SW480 (cell line): ENCODE results near the gene FHIT.
A peak's percentile ranks its signal among the peaks of the same experiment; 100 is the strongest.
"Not testable (repeated sequence)": the region's sequence is repeated elsewhere in the genome, so short reads cannot be mapped to it uniquely, and the experiment has no call there.

Experiments
- DNase-seq: peaks from one replicate; pipeline ENCODE4 v3.0.0-alpha.2; 2016; ENCODE audit warnings: low spot score

The FHIT gene

DNA sequence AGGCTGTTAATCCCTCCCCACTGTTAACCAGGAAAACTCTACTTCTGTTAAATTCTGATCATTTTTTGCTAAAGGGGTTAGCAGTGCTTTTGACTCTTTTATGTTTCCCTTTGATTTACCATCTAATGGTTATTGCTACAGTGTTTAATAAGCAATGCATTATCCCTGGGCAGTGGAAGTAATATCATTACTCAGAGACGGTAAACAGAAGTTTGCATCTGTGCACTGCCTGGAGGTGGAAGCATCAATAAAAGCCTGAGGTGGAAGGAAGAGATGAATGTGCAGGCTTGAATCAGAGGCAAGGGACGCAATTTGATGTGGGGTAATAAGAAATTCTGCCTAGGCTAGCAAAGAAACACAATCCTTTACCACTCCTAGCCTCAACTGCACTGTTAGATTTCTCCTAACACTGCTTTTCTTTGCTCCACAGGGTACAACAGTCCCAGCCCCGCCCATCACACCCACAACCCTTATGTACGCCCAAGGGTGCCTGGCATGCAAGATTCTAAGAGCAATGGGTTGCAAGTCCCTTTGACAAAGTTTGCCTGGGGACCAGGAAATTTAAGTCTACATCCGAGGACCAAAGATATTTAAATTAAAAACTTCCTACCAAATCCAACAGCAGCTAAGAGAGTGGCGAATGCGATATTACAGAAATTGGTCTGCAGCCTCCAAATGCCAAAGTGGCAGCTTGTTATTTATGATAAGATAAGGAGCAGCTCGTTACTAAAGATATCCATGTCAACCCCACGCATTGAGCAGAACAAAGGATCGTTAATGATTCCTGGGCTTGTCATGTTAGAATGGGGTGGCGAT is 261.4 kb downstream of the FHIT start:
- DNase-seq = no peak

DNA sequence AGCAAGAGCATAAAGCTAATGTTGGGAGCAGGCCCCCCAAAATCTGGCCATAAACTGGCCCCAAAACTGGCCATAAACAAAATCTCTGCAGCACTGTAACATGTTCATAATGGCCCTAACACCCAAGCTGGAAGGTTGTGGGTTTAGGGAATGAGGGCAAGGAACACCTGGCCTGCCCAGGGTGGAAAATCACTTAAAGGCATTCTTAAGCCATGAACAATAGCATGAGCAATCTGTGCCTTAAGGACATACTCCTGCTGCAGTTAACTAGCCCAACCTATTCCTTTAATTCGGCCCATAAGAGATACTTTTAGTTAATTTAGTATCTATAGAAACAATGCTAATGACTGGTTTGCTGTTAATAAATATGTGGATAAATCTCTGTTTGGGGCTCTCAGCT is 264.1 kb downstream of the FHIT start:
- DNase-seq = not testable (repeated sequence)

DNA sequence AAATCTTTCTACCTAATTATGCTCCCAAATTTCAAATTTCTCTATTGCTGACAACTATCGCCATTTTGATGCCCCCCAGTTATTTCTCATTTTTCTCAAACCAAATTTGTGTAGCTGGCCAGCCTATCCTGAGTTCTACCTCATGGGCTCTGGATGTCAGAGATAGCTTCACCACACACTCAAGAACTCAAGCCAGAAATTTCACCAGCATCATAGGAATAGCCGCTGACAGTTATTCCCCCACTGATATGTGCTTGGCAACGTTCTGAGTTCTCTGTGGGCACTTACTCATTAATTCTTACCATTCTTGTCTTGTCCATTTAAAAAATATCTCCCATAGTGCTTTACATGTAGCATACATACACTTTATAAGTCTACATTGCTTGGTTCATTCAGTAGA is 264.7 kb downstream of the FHIT start:
- no peak for DNase-seq

DNA sequence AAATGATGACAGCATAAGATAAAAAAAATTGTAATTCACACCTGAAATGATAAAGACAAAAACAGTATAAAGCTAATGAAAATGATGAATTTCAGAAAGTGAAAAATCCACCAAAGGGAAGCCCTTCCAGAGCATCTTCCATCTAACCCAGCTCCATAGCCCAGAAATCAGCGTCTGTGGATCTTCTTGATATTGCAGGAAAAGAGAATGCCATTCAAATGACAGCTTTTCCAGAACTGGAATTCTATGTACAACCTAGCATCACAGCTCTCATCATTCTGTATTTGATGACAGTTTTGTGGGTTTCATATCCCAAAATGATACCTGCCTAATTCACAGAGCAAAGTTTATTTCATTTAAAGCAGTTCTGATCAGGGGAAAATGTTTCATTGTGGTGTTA is 267.3 kb downstream of the FHIT start:
- no peak for DNase-seq

DNA sequence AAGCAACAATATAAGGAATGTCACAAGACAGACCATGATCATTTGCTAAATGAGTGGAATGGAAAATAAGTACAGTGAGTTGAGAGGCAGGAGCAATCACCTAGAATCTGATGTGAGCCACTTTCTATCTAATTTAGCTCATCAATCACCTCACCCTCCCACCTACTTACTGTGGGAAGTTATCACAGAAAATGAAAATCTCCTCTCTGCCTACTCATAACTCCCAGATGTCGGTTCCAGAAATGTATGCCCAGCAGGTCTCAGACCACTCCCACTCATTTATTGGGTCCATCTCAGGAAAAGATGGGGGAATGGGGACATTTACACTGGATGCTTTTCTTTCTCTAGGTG is 270.9 kb downstream of the FHIT start:
- DNase-seq = no peak

DNA sequence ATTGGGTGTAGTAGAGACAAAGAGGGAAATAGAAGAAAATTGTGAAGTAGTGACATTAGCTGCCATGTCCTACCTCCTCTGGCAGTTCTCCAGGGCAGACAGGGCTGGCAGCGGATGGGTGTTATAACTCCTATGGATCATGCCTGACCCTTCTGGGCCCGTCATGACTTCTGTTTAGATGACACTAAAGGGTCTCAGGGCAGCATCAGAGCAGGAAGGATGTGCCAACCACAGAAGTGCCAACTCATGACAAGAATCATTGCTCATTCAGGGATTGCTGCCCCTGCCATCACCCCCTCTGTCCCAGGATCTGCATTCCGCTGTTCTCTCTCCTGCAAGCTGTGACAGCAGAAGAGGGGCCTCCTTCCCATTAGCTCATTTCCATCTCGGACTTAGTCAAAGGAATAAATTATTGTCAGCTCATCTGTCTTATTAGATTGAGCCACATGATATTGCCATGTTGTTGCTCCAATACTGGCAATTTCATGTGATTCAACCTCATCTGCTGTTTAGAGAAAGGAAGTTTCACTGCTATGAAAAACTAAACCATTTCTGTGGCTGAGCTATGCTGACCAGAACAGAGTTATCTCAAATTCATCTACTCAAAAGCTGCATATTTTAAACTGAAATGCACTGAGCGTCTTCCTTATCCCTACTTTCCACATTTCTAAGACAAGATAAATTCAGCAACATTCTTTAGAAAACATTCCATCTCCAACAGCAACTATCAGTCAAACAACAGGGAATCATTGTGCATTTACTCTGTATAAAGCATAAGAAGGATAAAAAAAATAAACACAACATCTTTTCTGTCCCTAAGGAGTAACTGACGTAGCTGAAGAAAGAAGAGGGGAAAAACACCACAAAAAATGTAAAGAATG is 271.6 kb downstream of the FHIT start:
- DNase-seq = no peak

DNA sequence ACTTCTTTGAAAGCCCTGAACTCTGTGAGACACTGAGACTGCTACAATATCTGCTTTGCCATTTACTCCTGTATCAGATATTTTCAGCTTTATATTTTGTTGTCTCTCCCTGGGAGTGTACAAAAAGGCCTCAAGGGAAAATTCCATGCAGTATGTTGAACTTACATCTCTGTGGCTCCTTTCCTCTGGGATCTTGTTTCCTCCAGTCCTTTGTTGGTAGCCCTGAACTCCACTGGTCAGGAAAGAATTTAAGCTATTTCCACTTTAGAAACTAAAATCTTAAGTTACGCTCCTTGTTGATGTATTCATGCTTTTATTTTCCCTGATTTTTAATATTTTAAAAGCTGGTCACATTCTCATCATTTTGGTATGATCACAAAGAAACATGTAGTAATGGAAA is 277.9 kb downstream of the FHIT start:
- DNase-seq = no peak

DNA sequence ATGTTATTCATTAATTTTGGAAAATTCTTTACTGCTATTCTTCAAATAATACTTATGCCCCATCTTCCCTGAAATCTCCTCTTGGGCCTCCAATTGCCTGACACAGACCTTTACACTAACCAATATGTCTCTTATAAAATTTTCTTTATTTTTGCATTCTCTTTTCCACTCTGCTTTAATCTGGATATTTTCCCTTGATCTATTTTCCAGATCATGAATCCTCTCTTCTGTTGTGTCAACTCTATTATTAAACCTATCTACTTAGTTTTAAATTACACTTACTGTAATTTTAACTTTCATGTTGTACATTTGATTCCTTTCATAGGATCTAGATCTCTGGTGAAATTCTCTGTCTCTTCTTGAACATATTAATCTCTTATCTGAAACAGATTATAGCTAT is 278.7 kb downstream of the FHIT start:
- DNase-seq = no peak

DNA sequence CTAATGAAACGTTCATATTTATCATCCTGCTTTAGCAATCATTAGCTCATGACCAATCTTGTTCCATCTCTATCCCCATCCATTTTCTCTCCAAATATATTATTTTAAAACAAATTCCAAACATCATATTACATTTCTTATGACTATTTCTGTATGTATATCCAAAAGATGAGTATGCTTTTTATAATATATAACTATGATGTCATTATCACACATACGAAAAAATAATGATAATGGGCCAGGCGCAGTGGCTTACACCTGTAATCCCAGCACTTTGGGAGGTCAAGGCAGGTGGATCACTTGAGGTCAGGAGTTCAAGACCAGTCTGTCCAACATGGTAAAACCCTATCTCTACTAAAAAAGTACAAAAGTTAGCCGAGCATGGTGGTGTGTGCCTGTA is 280.4 kb downstream of the FHIT start:
- no peak for DNase-seq

DNA sequence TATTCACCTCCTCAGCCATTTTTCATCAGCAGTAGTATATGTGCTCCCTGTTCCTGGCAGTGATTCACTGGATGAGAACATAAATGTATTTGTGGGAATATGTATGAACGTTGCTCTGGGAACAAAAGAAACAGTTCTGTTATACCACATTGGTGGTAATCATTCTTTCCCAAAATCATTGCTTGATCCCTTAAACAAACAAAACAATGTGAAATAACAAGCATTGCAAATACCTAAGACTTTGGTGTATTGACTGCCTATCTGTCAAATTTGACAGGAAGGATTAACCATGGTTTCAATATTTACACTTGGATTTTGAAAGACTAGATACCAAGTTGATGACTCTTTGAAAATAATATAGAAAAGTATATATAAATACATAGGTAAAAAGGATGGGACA is 284.1 kb downstream of the FHIT start:
- DNase-seq = no peak

DNA sequence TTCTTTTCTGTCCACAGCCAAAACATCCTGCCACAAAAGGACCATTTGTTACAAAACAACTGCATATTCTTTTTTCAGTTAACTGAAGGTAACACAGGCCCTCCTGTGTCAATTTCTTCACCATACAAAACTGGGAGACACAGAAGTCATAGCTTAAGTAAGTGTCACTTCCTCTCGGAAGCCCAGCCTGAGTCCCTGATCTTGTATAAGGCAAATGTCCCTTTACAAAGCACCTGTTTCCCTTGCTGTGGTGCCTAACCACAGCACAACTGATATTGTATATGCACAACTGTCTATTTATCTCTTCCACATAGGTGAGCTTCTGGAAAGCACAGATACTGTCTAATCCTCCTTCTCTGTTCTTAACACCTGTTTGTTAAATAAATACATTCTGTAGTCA is 293.7 kb downstream of the FHIT start:
- DNase-seq = no peak

DNA sequence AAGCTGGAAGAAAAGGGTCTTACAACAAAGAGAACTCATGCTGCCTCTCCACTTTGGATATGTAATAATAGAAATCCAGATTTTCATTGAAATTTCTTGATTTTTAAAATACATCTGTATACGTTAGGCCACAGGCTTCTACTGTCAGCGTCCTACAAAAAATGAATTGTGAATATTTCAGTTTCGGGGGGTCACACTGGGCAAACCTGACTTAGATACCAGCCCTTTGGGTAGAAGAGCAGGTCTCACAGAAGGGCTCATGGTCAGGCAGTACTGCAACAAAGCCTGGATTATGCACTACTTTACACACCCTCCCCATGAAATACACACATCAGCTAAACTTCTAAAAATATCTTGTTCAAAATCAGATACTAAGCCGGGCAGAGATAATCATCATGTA is 294.5 kb downstream of the FHIT start:
- DNase-seq = no peak

DNA sequence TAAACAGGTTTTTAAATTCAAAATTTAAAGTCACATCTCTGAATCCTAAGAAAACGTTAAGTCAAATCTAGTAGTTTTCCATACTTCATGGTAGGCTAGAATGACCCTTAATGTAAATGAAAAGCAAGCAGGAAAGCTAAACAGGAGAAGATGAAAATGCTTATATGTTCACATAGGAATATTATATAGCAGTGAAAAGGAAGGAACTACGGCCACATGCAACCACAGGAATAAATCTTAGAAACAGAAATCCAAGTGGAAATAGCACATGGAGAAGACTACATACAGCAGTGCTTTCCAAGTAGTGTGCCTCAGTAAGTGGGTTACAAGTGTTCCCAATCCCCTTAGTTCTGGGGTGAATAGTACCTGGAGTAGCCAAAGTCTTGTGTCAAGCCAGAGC is 296.2 kb downstream of the FHIT start:
- DNase-seq = no peak

DNA sequence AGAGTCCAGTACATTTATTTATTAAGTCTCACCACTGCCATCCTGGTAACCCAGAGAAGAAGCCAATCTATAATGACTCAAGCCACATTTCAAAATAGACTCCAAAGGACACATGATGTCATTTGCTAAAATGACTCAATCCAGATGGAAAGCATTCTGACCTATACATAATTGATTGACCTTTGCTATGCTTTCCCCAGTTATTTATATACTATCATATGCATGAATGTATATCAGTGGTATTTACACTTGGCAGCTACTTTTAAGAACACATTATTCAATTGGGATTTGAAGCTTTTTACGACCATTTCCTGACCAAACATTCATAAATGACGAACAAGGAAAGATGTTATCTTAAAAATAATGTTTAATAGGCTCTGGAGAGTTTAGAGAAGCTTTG is 297.2 kb downstream of the FHIT start:
- no peak for DNase-seq

DNA sequence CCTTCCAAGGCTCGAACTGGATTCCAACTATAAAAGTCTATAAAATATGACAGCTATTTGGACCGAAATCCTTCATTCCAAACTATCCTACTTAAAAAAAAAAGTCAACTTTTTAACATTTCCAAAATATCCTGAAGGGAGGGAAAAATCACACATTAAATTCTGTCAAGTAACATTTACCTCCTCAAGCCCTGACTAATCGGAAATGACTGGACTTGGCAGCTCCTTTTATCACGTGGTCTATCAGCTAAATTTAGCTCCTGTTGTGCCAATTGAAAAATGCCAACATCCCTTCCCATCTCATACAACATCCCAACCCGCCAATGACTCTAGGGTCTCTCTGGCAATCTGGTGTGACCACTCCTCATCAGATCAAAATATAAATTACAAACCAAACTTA is 297.9 kb downstream of the FHIT start:
- no peak for DNase-seq

DNA sequence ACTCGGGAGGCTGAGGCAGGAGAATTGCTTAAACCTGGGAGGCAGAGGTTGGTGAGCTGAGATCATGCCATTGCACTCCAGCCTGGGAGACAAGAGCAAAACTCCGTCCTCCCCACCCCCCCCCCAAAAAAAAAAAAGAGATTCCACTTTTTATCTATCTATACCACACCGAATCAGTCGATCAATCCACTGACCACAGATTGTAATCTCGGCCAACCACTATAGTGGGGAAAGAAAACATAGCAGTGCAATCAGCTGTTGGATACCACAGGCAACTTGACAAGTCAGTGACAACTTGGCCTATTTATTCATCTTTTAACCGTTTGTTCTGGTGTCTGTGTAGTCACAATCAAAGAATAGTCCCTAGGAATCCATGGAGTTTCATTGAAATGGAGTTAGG is 299.2 kb downstream of the FHIT start:
- no peak for DNase-seq

DNA sequence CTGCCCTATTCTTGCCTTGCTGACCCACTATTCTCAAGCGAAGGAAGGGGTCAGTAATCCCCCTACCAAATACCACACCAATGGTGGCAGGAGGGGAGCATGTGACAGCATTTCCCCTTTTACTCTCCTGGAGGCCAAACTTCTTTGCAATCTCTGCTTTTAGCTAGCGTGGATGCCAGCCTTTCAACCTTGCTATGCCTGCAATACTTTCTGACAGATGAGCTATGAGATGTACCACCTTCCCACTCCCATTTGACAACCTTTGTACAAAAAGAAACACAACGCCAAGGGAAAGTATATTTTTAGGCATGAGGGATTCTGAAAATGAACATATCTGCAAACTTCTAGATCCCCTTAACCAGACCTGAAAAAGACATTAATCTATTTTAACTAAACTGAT is 302.1 kb downstream of the FHIT start:
- DNase-seq = no peak

DNA sequence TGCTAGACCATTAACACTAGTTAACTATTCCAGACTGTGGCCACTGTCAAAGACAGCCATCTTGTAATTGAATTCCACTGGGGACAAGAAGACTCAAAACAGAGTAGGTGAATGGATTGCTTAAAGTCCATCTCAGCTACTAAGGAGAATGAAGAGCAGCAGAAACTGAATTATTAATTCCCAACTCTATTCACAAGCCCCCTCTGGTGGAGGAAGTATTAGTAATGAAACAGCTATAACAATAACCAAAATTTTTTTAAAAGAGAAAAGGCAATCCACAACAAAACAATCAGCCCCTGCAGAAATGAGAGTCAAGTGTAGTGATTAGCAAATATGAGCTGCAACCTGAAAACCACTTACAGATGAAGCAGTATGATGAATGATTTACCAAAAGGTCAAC is 302.8 kb downstream of the FHIT start:
- DNase-seq = peak; percentile 11

DNA sequence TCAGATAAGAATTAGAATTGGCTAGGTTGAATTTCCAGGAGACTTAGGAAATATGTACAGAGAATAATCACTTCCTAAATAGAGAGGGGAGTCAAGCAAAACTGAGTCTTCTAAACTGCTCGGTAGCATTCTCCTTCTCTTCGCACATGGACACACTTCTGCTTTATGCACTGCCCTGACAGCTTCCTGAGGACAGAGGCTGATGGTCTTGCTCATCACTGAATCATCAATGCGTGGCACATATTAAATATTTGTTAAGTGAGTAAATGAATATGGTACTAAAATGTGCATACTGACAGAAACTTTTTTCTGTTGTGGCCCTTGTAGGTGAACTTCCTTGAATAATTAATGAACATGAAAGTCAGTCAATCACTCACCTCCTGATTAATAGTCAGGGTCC is 315.5 kb downstream of the FHIT start:
- DNase-seq = peak; percentile 3

DNA sequence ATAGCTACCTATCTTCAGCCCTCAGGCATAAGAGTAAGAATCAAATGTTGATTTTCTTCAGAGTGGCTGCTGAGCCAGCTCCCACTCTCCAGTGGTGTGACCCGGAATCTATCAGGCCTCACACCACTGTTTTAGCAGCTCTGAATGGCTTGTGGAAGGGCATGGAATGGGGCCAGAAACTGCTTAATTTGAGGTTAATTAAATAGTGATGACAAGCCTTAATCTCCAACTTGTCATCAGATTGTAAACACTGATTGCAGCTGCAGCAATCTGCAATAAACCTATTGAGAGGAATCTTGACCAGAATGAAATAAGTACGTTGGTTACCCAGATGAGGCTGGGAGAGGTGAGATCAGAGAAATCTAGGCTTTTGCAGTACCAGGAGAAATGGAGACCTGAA is 317.4 kb downstream of the FHIT start:
- no peak for DNase-seq

DNA sequence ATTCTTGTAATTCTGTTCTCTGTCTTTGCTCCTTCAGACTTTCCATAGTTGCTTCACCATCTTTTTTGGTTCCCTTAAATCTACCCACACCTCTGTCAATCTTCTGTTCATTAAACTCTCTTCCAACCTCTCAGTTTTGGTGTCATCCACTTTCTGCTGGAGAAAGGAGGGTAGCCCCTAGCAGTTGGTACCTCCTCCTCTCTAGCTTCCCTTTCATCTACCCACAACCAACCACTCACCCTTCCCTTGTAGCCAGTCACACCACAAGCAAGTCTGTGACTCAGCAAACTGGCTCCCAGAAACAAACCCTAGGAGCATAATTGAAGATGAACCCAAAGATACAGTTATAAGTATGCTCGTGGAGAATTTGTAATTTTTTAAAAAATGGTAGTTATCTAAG is 318.6 kb downstream of the FHIT start:
- peak; percentile 16 for DNase-seq

DNA sequence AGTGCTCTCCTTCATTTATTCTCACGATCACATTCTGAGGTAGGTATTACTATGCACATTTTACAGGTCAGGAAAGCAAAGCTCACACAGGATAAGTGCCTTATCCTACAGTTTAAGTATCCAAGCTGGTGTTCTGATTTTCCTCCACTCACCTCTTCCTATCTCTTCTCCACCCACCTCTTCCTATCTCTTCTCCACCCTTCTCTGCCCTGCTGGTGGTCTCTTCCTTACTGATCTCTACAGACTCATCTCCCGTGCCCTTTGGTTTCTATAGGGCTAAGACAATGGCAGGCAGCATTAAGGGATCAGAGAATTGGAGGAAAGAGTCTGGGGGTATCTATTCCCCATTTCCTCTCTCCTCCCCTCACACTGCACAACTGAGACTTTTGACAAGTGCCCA is 319.1 kb downstream of the FHIT start:
- DNase-seq = no peak

DNA sequence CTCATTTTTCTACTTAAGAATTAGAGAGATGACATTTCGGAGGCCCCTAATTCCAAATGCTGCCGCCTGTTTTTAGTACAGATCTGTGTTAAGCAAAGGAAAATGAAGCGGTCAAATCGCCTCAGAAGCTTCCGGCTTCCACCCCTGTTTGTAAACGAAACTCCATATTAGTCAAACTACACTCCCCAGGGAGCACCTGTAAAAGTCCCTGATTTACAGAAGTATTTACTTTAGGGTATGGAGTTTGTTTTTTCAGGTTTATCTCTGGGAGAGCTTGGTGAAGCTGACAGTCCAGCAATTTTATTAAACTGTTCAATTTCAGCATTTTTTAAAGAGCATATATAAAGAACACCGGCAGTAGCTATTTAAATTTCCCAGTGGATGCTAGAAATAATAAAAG is 319.8 kb downstream of the FHIT start:
- no peak for DNase-seq

DNA sequence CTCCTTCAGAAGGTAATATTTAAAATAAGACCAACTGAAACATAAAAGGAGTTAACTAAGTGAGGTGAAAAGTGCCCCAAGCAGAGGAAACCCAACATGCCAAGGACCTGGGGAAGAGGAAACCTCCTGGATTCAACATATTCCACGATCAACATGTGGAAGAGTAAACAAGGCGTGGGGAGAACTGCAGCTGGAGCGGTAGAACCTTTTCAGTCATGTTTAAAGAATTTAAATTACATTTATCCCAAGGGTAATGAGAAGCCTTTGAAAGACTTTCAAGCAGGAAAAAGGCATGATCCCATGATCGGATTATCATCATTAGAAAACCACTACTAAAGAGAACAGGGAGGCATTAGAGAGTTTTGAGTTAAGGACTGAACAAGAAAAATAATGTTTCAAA is 330.7 kb downstream of the FHIT start:
- peak; percentile 4 for DNase-seq
